DMS53 treated with DMSO at 0.1 percent for 48 hours (cell line): ENCODE measurements around the gene ZNF211.
A peak's percentile ranks its signal among the peaks of the same experiment; 100 is the strongest.

Source experiments
- DNase-seq: peaks from one replicate; lab custom pipeline; 2025; ENCODE audit not compliant: unreplicated experiment; lab: John Stamatoyannopoulos, UW

ZNF211 gene

GRCh38 chr19:57655443-57655842 lies 22.5 kb downstream of the ZNF211 start:
- DNase-seq: no peak

- DNase-seq: no peak
Observed at GRCh38 chr19:57656346-57656745, 23.4 kb downstream of the ZNF211 start.

- peak; percentile 41 for DNase-seq
Observed at GRCh38 chr19:57664269-57665127, 31.5 kb downstream of the ZNF211 start.

GRCh38 chr19:57665261-57665806 lies 32.4 kb downstream of the ZNF211 start:
- peak; percentile 45 for DNase-seq

- DNase-seq: no peak
Observed at GRCh38 chr19:57667228-57667627, 34.3 kb downstream of the ZNF211 start.

- DNase-seq: no peak
Observed at GRCh38 chr19:57668635-57669034, 35.7 kb downstream of the ZNF211 start, which contains the start of gene ZSCAN4. ZSCAN4 (plus strand) TSS chr19:57668935; CDS start chr19:57676146, 7,211 bp downstream.

GRCh38 chr19:57671124-57671895 lies 38.3 kb downstream of the ZNF211 start:
- DNase-seq: no peak

- DNase-seq: no peak
Observed at GRCh38 chr19:57672466-57672865, 39.5 kb downstream of the ZNF211 start.

- no peak for DNase-seq
Observed at GRCh38 chr19:57675881-57676280, 42.9 kb downstream of the ZNF211 start.

- DNase-seq: no peak
Observed at GRCh38 chr19:57682226-57682766, 49.3 kb downstream of the ZNF211 start.

GRCh38 chr19:57686727-57687126 lies 53.8 kb downstream of the ZNF211 start:
- no peak for DNase-seq

GRCh38 chr19:57687363-57688010 lies 54.5 kb downstream of the ZNF211 start:
- DNase-seq: no peak

GRCh38 chr19:57688011-57688763 lies 55.2 kb downstream of the ZNF211 start:
- no peak for DNase-seq

- no peak for DNase-seq
Observed at GRCh38 chr19:57689750-57690149, 56.8 kb downstream of the ZNF211 start.
